Measurements from ENCODE around the gene PSMD7. TPM values are rescaled to one million over a fixed set of nuclear protein-coding genes. Genes with fewer than 3 reads are reported as not detected.

Gene PSMD7
- total RNA-seq, 1 experiment from 2014 or later = 109 TPM

DNA sequence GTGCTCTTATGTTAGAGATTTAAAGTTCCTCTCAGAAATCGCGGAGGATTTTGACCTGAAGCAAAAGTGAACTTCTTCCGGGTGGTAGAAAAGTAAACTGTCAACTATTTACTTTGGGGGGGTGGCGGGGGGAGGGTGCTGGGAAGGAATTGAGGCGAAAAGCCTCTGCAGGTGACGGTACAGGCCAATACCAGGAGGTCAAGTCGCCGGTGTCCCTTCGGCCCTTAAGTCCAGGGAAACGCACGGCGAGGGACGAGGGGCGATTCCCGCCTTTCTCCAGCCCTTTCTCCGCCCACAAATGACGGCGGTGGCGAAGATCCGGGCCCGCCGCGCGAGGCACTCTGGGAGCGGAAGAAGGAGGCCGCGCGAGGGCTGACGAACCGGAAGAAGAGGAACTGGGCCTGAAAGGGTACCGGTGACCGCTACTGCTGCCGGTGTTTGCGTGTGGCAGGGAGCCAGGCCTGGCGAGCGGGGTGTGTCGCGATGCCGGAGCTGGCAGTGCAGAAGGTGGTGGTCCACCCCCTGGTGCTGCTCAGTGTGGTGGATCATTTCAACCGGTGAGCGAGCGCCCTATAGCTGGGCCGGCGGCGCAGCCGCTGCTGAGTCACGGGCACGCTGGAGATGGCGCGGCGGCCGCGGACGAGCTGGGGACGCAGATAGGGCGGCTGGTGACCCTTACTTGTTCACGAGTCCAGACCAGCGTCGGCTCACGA, at the start of gene PSMD7 (continued):
- TF ChIP-seq, protein P1, sequence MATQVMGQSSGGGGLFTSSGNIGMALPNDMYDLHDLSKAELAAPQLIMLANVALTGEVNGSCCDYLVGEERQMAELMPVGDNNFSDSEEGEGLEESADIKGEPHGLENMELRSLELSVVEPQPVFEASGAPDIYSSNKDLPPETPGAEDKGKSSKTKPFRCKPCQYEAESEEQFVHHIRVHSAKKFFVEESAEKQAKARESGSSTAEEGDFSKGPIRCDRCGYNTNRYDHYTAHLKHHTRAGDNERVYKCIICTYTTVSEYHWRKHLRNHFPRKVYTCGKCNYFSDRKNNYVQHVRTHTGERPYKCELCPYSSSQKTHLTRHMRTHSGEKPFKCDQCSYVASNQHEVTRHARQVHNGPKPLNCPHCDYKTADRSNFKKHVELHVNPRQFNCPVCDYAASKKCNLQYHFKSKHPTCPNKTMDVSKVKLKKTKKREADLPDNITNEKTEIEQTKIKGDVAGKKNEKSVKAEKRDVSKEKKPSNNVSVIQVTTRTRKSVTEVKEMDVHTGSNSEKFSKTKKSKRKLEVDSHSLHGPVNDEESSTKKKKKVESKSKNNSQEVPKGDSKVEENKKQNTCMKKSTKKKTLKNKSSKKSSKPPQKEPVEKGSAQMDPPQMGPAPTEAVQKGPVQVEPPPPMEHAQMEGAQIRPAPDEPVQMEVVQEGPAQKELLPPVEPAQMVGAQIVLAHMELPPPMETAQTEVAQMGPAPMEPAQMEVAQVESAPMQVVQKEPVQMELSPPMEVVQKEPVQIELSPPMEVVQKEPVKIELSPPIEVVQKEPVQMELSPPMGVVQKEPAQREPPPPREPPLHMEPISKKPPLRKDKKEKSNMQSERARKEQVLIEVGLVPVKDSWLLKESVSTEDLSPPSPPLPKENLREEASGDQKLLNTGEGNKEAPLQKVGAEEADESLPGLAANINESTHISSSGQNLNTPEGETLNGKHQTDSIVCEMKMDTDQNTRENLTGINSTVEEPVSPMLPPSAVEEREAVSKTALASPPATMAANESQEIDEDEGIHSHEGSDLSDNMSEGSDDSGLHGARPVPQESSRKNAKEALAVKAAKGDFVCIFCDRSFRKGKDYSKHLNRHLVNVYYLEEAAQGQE (IDR thresholded peaks at IDR 0.05; ENCODE audit: low read depth) = no peak
- no peak for TF ChIP-seq EZH2 (IDR thresholded peaks at IDR 0.05)

DNA sequence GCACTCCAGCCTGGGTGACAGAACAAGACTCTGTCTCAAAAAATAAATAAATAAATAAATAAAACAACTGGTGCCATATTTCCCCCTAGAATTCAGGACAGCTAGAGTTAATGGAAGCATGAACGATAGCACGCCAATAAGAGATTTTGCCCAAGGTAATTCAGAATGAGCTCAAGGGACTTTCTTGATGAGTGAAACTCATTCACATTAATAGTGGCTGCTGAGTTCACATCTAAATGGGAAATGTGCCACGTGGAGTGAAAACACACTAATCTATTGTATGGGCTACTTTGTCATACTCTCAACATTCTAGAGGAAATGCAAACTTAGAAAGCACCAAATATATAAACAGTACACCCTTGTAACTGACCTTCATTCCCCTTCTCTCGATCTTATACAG, 47.4 kb upstream of the PSMD7 start:
- DNase-seq (ENCODE audit: low read depth, low spot score) = no peak
- intact Hi-C loops (cut with micrococcal nuclease) = no loop called here
- Histone ChIP-seq H3K4me3 (replicated peaks in 1 of 2; ENCODE audit: low read depth in 1 of 2, low read length in 2 of 2) (no peak overlapping the region), H2AFZ (ENCODE audit: low read depth, low read length, poor library complexity, severe bottlenecking) (no peak overlapping the region), H3K27ac (ENCODE audit: low read depth, low read length) (no peak overlapping the region), H3K9me2 (ENCODE audit: insufficient read depth) (no peaks in the 10 kb centered on the region), H3K9ac (ENCODE audit: low read length) (no peak overlapping the region), H3K36me3 (ENCODE audit: control insufficient read depth in 1 of 2, insufficient read depth in 2 of 2, low read length in 2 of 2) (no peaks in the 10 kb centered on the region), H3K4me2 (ENCODE audit: low read length) (no peak overlapping the region), H3K4me1 (ENCODE audit: control insufficient read depth in 1 of 2, insufficient read depth in 2 of 2, low read length in 2 of 2) (no peaks in the 10 kb centered on the region), H3K9me3 (ENCODE audit: control insufficient read depth in 1 of 2, insufficient read depth in 1 of 2, low read depth in 1 of 2, low read length in 2 of 2) (no peaks in the 10 kb centered on the region), H3K27me3 (ENCODE audit: insufficient read depth, low read length) (peaks cover 15% of the 10 kb centered on the region), H4K20me1 (ENCODE audit: insufficient read depth) (no peaks in the 10 kb centered on the region), H3K79me2 (ENCODE audit: insufficient read depth, low read length) (no peaks in the 10 kb centered on the region)
- CTCF ChIA-PET = no interaction called here
- BruUV-seq (replicated peaks) = no TSS peak
- RAD21 ChIA-PET (ENCODE audit: low non-redundant PET in 1 of 2, low total read pairs in 2 of 2, uncharacterized antibody in 2 of 2, unreplicated experiment in 2 of 2) = no interaction called here
- POLR2A ChIA-PET = no interaction called here
- ATAC-seq = no peak
- no peak for TF ChIP-seq SRF (IDR thresholded peaks at IDR 0.05; ENCODE audit: low read depth)
- no peak for TF ChIP-seq EGR1 (IDR thresholded peaks at IDR 0.05; ENCODE audit: low read depth)
- TF ChIP-seq, protein P2, sequence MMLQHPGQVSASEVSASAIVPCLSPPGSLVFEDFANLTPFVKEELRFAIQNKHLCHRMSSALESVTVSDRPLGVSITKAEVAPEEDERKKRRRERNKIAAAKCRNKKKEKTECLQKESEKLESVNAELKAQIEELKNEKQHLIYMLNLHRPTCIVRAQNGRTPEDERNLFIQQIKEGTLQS (IDR thresholded peaks at IDR 0.05) = no peak
- TF ChIP-seq SP1 (IDR thresholded peaks at IDR 0.05; ENCODE audit: low read depth) = no peak
- TF ChIP-seq YY1 (IDR thresholded peaks at IDR 0.05; ENCODE audit: extremely low read depth, insufficient replicate concordance, low read depth, low read length) = no peak
- no peak for TF ChIP-seq CEBPB (IDR thresholded peaks at IDR 0.05; ENCODE audit: low read depth)
- TF ChIP-seq TCF7L2 (IDR thresholded peaks at IDR 0.05; ENCODE audit: borderline replicate concordance, extremely low read depth, insufficient read depth, insufficient read length) = no peak
- TF ChIP-seq EZH2 (IDR thresholded peaks at IDR 0.05) = no peak
- TF ChIP-seq MAX (IDR thresholded peaks at IDR 0.05) = no peak
- no peak for TF ChIP-seq POLR2A (IDR thresholded peaks at IDR 0.05; ENCODE audit: borderline replicate concordance, extremely low read depth, insufficient read depth, insufficient read length)
- TF ChIP-seq ELF1 (IDR thresholded peaks at IDR 0.05; ENCODE audit: borderline replicate concordance, low read depth) = no peak
- TF ChIP-seq, protein P3, sequence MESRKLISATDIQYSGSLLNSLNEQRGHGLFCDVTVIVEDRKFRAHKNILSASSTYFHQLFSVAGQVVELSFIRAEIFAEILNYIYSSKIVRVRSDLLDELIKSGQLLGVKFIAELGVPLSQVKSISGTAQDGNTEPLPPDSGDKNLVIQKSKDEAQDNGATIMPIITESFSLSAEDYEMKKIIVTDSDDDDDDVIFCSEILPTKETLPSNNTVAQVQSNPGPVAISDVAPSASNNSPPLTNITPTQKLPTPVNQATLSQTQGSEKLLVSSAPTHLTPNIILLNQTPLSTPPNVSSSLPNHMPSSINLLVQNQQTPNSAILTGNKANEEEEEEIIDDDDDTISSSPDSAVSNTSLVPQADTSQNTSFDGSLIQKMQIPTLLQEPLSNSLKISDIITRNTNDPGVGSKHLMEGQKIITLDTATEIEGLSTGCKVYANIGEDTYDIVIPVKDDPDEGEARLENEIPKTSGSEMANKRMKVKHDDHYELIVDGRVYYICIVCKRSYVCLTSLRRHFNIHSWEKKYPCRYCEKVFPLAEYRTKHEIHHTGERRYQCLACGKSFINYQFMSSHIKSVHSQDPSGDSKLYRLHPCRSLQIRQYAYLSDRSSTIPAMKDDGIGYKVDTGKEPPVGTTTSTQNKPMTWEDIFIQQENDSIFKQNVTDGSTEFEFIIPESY (IDR thresholded peaks at IDR 0.05; ENCODE audit: extremely low read depth, insufficient replicate concordance, low read length) = no peak
- no peak for TF ChIP-seq RAD21 (IDR thresholded peaks at IDR 0.05; ENCODE audit: low read depth)
- TF ChIP-seq, protein P4, sequence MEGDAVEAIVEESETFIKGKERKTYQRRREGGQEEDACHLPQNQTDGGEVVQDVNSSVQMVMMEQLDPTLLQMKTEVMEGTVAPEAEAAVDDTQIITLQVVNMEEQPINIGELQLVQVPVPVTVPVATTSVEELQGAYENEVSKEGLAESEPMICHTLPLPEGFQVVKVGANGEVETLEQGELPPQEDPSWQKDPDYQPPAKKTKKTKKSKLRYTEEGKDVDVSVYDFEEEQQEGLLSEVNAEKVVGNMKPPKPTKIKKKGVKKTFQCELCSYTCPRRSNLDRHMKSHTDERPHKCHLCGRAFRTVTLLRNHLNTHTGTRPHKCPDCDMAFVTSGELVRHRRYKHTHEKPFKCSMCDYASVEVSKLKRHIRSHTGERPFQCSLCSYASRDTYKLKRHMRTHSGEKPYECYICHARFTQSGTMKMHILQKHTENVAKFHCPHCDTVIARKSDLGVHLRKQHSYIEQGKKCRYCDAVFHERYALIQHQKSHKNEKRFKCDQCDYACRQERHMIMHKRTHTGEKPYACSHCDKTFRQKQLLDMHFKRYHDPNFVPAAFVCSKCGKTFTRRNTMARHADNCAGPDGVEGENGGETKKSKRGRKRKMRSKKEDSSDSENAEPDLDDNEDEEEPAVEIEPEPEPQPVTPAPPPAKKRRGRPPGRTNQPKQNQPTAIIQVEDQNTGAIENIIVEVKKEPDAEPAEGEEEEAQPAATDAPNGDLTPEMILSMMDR (IDR thresholded peaks at IDR 0.05 in 2 of 3, conservative IDR thresholded peaks at IDR 0.05 in 1 of 3; ENCODE audit: borderline replicate concordance in 1 of 3, insufficient read depth in 1 of 3, low read depth in 2 of 3, low read length in 2 of 3) = no peak
- TF ChIP-seq POLR2AphosphoS5 (IDR thresholded peaks at IDR 0.05; ENCODE audit: low read depth, low read length) = no peak

Data from HCT116 (cell line).